Measurements from ENCODE around the gene OTOGL.

GRCh38 chr12:80162177-80162576 is 62.8 kb downstream of the OTOGL start:
- TF ChIP-seq POLR2A (IDR thresholded peaks at IDR 0.05; ENCODE audit: extremely low read depth, insufficient read length): no peak
- no peak for TF ChIP-seq CTCF (IDR thresholded peaks at IDR 0.05; ENCODE audit: low read depth, low read length)
- TF ChIP-seq, protein P1, sequence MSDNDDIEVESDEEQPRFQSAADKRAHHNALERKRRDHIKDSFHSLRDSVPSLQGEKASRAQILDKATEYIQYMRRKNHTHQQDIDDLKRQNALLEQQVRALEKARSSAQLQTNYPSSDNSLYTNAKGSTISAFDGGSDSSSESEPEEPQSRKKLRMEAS (IDR thresholded peaks at IDR 0.05; ENCODE audit: low read depth, low read length): no peak
